Measurements from ENCODE around the gene SCAPER.
"Not testable (repeated sequence)": the region's sequence is repeated elsewhere in the genome, so short reads cannot be mapped to it uniquely, and the experiment has no call there.

The SCAPER gene

GRCh38 chr15:76468722-76469121 is 436.4 kb downstream of the SCAPER start:
- DNase-seq: no peak

- DNase-seq: no peak
Observed at GRCh38 chr15:76467136-76467535, 438.0 kb downstream of the SCAPER start.

DNA sequence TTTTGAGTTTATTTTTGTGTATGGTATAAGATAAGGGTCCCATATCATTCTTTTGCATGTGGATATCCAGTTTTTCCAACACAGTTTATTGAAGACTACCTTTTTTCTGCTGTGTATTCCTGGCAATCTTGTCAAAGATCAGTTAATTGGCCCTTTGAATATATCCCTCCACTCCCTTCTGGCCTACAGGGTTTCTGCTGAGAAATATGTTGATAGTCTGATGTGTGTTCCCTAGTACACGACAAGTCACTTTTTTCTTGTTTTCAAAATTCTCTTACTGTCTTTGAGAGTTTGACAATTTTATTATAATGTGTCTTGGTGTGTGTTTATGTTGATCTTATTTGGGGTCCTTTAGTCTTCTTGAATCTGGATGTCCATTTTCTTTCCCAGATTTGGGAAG is 439.4 kb downstream of the SCAPER start:
- no peak for DNase-seq

GRCh38 chr15:76464247-76464646 is 440.9 kb downstream of the SCAPER start:
- DNase-seq: no peak

DNA sequence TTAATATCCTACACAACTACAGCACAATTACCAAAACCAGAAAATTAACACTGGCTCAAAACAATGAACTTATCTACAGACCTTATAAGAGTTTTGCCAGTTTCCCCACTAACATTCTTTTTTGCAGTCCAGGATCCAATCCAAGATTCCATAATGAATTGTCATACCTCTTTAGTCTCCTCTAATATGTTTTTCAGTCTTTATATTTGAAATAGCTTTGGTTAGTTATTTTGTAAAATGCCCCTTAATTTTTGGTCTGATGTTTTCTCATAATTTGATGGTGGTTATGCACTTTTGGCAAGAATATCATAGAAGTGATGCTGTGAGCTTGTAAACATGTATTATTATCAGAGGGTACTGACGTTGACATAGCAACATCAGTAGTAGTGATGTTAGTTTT is 444.3 kb downstream of the SCAPER start:
- DNase-seq: no peak

- DNase-seq: no peak
Observed at GRCh38 chr15:76460347-76460746, 444.8 kb downstream of the SCAPER start.

DNA sequence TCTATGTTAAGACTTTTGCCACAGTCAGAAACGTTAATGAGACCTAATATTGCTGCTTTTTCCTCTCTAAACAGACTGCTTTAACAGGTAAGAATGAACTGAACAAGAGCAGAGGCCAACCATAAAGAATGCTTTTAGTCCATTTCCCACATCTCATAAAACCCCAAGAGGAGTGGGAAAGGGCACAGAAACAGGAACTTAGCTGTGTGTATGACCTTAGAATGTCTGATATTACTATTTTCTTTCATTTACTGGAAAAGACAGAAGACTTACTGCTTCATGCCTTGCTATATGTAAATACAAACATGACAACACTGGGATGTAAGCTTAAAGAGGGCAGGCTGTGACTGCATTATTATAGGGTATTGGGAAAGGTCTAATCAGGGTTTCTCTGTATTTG is 453.6 kb downstream of the SCAPER start:
- no peak for DNase-seq

DNA sequence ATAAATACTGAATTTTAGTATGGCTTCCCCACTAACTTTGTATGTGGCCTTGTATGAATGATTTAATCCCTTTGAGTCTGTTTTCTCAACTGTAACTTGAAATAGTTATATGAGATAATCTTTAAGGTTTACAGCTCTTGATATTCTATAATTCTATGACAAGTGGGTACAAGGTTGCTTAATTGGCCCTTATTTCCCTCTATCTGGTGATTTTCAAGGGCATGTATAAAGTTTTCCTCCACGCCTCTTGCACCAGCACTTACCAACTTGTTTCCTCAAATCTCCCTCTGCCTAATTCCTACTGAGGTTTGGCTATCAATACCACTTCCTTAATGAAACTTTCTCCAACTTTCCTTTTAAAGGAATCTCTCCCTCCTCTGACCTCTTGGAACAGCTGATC is 455.7 kb downstream of the SCAPER start:
- DNase-seq: no peak

DNA sequence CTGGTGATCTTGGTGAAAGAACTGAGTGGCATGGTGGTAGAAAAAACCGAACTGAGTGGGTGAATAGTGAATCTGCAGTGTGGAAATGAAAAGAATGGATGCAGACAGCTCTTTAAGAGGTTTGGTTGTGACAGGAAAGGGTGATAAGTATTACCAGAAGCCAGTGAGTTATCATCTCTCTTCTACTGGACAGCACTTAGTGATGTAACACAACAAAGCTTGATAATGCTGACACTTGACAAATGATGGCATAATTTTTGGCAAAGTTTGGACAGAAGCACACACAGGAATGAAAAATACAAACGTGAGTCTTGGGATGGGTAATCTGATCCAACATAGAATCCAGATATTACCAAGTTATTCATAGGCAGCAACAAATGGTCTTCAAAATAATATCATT is 456.4 kb downstream of the SCAPER start:
- no peak for DNase-seq

DNA sequence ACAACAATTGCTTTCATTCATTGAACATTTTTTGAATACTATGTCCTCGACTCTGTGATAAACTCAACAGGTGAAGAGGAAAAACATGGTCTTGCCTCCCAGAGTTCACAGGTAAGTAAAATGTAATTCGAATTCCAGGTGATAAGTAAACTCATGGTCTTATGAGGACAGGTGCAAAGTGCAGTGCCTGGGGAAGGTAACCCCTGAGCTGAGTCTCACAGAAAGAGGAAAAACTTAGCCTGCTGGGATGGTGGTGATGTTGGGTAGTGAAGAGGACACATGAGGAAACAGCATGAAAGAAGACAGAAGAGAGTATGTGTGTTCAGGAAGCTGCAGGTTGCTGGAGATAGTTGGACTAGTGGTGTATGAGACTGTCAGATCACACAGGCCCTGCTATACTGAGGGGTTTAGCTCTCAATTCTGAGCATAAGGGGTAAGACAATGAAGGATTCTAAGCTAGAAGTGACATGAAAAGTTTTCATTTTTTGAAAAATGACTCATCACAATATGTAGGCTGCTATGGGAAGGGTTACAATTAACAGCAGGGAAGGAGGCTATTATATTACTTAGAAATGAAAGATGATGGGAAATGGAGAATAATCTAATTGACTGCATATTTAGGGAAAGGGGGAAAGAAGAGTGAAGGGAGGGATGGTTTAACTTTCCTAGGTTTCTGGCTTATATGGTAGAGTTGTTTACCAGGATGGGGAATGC is 457.3 kb downstream of the SCAPER start:
- no peak for DNase-seq

GRCh38 chr15:76440441-76440840 is 464.7 kb downstream of the SCAPER start:
- DNase-seq: no peak

GRCh38 chr15:76439542-76439941 is 465.6 kb downstream of the SCAPER start:
- no peak for DNase-seq

DNA sequence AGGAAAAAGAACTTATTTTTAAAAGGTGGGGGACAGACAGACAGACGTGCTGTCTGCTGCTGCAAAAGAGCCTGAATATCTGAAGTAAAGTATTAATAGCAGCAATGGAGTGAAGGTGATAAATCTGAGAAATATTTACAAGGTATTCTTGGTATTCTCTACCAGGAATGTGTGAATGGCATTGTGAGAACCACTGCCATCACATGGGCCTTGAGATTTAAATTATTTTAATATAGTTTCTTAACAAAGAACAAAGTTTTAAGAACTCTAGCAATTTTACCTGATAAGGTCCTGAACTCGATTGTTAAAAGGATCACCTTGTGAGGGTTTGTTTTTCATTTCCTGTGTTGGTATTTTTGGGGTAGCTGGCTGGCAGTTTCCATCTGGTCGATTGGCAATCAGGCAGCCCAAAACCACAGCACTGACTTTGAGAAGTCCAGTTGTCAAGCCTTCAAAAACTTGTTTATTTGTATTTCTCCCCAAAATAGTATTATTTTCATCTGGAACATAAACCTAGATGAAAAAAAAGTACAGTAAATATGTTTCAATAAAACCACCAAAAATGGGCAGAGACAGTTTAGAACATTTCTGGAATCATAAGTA is 471.2 kb downstream of the SCAPER start:
- no peak for DNase-seq

DNA sequence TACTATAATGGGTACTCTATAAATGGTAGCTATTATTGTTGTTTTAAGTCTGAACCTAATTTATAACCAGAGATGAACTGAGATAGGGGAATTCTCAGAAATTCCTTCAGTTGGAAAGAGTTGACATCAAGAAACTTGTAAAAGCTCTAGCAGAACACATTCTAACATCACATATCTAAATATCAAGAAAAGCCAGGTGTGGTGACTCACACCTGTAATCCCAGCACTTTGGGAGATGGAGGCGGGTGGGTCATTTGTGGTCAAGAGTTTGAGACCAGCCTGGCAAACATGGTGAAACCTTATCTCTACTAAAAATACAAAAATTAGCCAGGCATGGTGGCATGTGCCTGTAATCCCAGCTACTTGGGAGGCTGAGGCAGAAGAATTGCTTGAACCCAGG is 472.1 kb downstream of the SCAPER start:
- DNase-seq: not testable (repeated sequence)

DNA sequence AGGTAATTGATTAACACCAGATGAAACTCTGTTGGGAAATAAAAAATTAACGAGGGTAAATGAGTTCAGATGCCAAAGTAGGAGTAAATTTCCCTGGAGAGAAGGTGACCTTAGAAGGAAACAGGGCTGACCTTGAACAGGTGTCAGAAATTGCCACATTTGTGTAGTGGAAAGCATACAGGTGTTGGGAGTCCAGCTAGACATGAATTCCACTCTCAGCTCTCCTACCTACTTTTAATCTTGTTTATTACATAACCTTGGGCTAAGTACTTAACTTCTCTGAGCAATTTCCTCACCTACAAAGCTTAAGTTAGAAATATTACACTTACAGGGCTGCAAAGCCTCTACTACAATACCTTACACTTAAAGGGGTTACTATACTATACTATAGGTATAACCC is 472.5 kb downstream of the SCAPER start:
- no peak for DNase-seq

DNA sequence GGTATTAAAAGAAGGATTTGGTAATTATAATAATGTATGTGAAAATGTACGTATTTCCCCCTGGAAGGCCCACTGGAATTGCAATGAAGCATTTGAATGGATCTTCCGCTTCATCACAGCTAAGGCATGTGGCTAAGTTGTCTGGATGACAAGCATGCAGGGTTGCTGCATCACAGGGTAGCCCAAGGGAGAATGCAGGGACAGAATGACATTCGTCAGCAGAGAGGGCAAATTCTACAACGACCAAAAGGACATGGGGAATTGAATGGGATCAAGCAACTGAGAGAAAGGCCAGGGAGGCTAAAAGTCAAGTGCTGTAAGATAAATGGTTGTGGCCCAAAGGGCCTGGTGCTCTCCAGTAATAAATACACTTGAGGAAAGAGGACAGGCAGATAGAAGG is 473.2 kb downstream of the SCAPER start:
- DNase-seq: no peak

GRCh38 chr15:76430711-76431110 is 474.4 kb downstream of the SCAPER start:
- not testable (repeated sequence) for DNase-seq

DNA sequence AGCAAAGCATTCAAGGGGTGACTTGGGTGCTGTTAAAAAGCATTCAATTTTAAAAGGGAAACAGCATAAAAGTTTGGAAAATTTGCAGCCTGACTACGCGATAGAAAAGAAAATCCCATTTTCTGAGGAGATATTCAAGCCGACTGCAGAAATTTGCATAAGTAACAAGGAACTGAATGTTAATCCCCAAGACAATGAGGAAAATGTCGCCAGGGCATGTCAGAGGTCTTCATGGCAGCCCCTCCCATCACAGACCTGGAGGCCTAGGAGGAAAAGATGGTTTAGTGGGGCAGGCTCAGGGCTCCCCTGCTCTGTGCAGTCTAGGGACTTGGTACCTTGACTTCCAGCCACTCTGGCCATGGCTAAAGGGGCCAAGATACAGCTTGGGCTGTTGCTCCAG is 475.5 kb downstream of the SCAPER start:
- DNase-seq: no peak

- no peak for DNase-seq
Observed at GRCh38 chr15:76426941-76427340, 478.2 kb downstream of the SCAPER start.

GRCh38 chr15:76418352-76419140 is 486.6 kb downstream of the SCAPER start:
- no peak for DNase-seq

DNA sequence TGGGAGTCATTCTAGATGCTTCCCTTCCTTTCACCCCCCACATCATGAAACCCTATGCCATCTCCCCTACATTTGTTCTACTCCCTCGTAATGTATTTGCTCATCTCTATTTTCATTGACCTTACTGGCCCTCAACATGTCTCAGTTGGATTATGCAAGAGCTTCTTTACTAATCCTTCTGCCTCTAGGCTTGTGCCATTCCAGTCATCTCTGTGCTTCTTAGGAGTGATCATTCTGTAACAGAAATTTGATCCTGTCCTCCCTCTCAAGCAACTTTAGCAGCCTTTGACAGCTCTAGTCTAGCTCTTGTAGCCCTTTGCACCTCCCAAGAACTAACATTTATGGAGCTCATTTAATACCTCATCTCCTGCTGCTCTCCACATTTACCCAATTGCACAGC is 503.9 kb downstream of the SCAPER start:
- DNase-seq: no peak

DNA sequence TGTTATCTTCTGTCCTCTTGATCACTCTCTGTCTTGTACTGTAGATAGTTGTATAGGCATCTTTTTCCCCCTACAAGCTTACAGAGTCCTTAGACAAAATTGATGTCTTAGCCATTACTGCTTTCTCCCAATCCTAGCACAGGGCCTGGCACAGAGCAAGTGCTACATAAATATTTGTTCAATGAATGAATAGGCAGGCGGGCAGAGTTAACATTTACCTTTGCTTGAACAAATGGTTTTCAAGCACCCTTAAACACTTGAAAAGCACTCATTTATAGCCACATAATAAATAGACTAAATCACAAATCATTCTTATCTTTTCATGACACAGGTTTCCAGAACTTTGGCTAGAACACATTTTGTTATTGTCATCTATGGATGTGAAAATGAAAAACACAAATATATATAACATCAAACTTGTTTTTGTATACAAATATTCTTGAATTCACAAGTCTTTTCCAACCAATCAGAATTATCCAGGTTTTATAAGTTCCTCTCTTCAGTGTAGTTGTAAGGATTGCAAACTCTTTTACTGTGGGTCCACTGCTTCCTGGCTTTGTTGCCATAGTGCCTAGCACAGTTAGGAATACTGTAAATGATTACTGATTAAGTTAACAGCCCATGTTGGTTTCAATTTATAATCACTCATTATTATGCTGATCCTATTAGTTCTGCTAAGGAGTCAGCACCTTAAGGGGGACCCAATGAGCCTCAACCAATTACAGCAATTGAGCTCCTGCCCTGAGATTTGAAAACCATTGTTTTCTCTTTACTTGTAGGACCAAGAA is 506.6 kb downstream of the SCAPER start:
- no peak for DNase-seq

DNA sequence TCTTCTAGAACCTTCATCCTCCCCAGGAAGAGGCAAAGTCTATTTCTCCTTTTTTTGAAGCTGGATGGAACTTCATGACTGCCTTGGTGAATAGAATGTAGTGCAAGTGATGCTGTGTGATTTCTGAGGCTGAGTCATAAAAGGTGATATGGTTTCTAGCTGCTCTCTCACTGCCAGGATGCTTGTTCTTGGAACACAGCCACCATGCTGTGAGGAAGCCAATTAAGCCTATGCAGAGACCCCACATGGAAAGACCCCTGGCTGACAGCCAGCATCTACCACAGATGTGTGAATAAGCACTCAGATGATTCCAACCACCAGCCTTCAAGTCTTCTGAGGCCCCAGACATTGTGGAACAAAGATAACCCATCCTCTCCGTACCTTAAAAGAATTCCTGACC is 511.5 kb downstream of the SCAPER start:
- DNase-seq: peak in 1 of 2 experiments; percentile 56

Measured in NCI-H446 (cell line).